Eye (tissue), 1 donor: ENCODE results near the gene FOXP1.
"Not testable (repeated sequence)": the region's sequence is repeated elsewhere in the genome, so short reads cannot be mapped to it uniquely, and the experiment has no call there.

Experiments used
- DNase-seq: peaks from one replicate; pipeline ENCODE4 v3.0.0-alpha.2; 2015

Gene FOXP1

DNA sequence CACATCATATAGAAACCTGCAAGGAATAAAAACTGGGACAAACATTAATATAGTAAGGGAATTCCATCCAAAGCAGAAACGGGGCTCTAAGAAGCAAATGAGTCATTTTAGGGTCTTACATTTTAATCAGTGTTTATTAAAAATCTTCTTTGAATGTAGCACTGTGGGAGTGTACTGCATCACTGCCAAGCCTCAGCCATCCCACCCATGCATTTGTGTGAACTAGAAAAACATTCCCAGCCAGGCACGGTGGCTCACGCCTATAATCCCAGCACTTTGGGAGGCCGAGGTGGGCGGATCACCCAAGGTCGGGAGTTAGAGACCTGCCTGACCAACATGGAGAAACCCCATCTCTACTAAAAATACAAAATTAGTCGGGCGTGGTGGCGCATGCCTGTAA, 57.1 kb downstream of the FOXP1 start:
- DNase-seq: not testable (repeated sequence)

DNA sequence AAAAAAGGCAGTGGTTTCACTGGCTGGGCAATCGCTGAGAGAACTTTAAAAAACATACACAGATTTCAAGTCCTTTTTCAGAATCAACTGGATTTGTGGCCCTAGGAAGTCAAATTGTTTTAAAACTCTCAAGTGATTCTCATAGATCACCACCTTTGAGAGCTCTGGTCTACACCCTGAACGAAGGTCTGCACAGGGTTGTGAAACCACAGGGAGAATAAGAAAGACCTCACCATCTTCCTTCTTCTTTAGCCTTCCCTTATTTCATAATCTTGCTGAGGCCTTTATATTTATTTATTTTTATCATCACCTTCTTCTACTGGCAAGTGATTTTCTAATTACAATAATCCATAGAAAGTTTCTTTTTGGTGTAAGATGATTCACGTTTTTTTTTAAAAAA, 58.1 kb downstream of the FOXP1 start:
- DNase-seq: no peak

DNA sequence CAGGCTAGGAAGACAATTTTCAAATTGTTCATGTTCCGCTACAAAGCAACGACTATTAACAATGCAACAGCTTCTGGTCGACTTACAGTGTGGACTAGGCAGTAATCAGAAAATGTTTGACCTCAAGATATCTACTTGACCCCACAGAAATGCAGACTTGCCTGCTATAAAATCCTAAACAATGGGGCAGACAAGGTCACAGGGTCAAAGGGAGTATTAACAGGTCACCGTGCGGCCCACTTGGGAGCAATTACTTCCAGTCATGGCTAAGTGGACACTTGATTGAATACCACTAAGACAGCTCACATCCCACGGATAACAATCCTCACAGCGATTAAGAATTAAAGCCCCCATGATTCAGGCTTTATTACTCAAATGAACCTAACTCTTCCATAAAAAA, 58.9 kb downstream of the FOXP1 start:
- peak; percentile 91 for DNase-seq

DNA sequence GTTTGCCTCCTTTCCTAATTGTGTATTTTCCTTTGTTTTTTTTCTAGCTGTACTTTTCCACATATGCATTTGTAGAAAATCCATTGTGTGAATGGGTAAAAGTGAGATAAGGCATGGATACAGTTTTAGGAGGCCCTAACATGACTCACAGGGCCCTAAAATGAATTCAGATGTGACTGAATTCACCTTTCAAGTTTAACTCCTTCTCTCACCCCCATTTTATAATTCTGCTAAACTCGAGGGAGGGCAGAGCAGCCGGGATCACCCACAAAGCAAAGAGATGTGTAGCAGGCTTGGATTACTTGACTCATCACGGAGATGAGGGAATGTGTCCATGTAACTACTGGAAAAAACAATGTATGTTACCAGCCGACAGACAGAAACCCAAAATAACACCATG, 59.9 kb downstream of the FOXP1 start:
- no peak for DNase-seq

DNA sequence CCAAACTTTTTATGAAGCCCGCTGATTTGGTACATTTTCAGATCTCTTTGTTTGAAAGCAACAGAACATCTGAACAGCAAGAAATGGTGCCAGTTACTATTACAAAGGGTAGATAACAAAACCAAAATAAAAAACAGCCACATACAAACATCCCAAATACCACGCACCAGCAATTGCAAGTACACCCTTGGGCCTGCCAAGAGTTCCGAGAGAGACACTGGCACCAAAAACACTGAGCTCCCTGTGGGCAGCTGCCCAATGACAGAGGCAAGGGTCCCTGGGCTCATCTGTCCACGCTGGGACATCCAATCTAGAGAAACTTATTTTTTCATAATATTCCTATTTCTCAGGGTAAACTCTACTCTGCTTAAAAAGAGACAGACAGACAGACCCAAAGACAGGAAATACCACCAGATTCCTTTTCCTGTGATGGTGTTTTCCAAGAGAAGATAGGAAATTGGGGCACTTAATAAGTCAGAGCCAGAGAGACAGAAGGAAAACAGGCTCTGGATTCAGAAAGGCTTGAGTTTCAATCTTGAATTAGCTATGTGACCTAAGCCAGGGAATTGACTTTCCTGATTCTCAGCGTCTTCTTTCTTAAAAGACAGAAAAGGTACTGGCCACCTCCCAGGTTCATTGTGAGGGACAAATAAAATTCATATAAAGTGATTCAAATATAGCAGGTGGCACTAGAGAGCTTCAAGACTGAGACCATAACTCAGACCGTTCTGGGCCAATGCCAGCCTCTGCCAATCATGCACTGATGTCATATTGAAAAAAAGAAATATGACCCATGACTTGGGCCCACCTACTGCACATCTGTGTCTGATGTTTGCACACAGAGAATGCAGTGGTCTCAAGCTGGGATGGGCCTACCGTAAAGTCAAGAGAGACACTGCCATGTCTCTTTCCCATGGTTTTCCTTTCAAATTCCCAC, 61.3 kb downstream of the FOXP1 start:
- DNase-seq: no peak

DNA sequence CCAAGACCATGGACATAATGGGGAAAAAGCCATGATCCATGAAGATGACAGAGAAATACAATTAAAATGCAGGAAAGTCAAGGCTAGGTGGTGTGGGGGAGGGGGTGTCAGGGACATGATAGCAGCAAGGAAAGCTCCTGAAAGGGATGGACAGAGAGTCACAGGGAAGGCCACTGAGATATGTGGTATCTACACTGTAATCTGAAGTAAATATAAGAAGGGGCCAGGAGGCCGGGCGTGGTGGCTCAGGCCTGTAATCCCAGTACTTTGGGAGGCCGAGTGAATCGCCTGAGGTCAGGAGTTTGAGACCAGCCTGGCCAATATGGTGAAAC, 62.5 kb downstream of the FOXP1 start:
- DNase-seq: no peak

DNA sequence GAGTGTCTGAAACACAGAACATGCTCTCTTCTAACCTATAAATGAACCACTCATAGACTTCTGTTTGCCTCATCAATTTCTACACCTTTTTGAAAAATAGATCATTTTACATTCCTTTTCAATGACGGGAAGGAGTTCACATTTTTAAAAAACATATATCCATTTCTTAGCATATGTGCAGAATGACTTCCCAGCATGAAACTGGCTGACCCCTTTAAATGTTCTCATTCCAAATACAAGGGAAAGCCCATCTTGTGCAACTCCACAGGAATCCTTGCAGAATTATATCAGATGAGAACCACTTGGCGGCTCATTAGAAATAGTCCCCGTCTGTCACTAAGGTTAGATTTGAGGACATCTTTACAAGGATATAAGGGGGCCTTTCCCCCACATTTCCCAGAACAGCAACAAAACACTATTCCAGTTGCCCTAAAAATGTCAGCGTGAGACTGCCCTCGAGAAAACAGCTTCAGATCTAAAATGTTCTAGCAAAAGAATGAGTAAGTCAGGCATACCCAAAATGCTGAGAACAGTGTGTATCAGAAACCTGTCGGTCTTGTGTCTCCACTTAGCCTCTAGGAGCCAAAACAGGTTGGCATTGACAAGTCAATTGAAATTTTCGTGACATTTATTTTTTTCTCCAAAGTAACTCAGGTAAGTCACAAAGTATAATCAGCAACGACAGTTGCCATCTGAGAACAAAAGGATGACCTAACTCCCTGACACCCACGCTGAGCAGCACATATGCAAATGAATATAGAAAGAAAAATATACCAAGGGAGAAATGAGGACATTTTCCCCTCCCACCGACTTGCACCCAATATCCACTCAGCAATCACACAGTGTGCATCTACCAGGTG, 63.1 kb downstream of the FOXP1 start:
- DNase-seq: no peak

DNA sequence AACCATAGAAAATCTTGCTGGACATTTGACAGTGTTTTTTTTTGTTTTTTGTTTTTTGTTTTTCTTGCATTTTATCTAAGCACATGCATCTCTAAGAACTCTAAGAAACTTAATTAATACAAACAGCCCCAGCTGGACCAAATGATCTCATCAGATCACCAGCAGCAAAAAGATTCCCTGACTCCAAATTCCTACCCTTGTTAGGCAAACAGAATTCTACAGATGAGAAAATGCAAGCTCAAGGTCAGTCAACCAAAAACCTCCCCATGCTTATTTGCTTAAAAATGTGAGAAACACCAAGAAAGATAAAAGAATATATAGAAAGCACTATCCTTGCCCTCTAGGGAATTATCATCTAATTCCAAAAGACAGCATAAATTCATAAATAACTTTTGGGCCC, 65.4 kb downstream of the FOXP1 start:
- DNase-seq: no peak

DNA sequence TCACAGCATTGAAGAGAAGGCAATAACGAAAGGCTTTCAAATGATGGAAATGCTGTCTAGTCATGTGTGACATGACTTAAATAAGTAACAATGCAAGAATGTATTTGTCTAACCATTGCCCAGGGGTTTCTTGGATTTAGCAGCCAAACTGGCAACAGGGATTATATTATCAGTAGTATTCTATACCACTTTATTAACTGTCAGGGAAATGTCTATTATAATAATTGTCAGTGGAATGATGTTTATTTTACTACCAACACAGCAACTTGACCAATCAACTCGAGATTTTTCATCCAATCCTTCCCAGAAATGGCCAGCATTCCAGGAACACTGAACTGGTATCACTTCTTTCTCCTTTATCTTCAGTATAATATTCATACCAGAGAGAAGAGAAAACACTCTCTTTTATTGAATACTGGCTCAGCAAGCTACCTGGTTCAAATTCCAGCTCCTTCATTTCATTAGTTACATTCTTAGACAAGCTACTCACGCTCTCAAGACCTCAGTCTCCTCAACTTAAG, 66.2 kb downstream of the FOXP1 start:
- no peak for DNase-seq

DNA sequence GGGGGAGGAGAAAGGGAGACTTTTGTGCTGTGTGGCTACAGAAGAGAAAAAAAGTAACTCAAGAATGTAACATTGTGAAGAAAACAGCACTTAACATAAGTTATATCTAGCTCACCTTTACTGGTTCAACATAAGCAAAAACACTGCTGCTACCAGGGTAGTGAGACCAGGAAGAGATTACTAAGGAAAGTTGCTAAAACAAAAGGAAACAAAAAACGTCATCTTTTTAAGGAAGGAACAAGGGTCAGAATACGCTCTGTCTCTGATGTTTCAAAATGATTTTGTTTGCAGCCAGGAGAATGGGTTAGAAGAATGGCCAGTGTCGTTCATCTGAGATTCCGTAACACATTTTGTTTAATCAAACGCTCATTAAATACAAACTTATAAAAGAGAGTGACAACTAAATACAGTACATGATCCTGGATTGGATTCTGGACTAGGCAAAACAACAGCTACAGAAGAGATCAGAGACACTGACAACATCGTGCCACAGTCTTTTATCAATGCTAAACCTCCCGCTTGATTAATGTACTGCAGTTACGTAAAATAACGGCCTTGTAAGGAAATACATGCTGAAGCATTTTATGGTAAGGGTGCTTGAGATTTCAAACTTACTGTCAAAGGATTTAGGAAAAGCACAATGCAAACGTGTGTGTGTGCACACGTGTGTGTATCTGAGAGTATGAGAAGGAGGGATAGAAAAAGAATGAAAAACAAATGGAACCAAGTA, 67.7 kb downstream of the FOXP1 start:
- DNase-seq: no peak

DNA sequence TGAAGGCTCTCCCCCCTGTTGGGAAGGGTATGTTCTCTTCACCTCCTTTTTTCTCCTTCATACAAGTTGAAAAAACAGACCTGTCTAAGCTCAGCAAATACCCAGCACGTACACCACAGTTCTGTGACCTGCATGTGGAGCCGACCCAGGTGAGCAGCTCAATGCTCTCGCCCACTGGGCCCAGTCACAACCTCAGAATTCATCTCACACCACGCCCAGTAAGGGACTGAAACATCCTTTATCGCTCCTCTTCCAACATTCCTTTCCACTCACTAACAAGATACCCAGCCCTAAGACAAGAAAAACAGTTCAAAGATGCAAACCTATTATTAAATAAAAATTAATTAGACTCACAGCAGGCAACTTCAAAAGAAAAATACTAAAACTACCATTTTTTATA, 68.9 kb downstream of the FOXP1 start:
- no peak for DNase-seq

DNA sequence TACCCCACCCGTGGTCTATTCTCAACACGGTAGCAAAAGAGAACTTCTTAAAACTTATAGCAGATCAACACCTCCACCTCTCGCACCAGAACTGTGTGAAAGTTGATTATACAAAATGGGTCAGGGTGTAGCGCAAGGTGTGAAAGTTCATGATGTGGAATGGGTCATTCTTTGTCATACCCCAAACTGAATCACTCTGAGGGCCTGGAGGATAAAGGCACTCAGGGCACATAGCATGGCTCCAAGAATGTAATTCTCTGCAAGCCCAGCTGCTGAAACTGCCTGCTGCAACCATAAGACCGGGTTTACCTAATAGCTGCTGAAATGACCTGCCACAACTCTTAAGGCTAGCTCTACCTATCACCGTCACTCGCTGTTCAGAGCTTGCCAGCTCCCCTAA, 70.0 kb downstream of the FOXP1 start:
- DNase-seq: no peak

DNA sequence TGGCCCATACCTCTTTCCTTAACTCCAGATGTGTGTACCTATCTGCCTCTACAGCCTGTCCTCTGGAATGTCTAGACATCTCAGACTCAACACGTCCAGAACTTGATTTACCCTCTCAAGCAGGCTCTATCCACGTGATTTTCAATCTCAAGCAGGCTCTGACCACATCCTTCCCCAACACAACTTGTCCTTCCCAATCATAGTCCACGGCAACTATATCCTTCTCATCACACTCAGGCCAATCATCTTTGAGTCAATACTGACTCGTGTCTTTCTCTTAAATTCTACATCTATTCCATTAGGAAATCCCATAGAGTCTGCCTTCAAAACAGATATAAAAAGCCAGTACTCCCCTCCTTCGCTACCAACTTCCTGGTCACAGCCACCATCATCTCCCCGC, 70.4 kb downstream of the FOXP1 start:
- DNase-seq: no peak

DNA sequence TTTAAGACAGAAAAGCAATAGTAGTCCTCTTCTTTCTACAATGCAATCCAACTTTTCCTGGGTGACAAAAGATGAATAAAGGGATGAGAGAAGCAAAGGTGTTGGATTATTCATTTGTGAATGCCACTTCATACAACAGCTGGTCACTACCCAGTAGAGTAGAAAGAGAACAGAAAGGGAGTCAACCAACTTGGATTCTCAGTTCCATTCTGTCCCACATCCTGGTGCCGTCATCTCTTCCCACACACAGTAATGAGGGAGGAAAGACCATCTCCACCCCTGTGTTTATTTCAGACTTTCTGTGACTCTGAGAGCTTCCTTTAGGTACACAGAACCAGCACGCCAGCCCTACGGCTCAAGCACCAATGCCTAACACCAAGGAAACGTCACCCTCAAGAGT, 71.0 kb downstream of the FOXP1 start:
- no peak for DNase-seq

DNA sequence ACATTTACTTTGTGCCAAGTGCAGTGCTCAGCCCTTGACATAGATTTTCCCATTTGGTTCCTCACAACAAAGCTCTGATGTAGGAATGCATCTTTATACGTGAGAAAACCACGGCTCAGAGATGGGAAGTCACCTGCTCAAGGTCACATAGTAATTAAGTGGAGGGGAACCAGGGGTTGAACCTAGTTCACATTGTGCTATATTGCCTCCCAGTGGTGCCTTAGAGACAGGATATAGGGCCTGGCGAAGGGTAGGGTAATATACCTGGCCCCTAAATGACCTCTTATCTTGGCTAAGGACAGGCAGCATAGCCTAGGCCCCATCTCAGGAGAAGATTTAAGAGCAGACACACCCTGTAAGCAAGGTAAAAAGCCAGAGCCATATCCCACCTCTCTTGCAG, 71.5 kb downstream of the FOXP1 start:
- DNase-seq: no peak

DNA sequence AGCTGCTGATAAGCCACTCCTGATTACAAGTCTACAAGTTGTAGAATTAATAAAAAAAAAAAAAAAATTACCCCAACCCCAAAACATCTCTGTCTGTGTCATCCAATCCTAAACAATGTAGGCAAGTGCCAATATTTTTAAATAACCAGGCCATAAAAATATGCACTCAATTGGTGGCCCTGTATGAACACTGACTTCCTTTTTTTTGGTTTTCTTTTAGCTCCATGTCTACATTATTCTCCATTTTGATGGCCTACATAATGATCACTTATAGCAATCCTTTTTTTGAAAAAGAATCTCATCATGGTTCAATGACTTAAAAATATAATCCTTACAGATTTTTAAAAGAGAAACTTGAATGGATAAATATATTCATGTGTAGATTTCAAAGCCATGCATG, 72.1 kb downstream of the FOXP1 start:
- DNase-seq: no peak

DNA sequence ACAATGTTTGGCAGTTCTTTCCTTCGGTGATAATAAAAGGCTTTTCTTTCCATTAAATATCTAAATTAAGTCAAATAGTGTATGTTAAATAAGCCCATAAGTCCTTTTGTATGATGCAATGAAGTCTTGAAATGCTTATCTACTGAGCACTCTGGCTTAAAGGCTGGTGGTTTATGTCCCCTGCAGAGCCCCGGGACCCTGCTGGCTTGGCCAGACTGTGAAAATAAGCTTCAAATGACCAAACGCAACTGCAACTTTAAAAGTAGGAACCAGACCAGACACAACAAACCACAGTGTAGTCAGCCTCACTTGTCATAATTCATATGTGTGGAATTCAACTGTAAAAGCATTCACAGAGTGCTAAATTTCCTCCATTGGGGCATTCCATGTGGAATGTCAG, 72.5 kb downstream of the FOXP1 start:
- peak; percentile 46 for DNase-seq

DNA sequence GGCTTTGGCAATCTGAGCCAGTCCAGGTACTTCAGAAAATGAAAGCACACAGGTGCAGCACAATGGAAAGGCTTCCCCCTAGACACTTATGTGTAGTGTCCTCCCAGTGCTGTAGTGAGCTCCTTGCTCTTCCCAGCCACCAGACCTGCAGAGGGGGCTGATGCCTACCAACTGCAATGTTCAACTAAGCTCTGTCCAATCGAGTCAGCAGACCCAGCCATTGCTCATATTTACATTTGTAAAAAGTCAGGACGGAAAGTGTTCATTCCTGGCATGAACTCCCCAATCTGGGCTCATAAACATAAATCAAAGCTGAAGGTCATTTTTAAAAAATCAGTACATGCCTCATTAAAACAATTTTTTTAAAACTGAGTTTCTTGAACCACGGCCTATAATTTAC, 73.0 kb downstream of the FOXP1 start:
- no peak for DNase-seq

DNA sequence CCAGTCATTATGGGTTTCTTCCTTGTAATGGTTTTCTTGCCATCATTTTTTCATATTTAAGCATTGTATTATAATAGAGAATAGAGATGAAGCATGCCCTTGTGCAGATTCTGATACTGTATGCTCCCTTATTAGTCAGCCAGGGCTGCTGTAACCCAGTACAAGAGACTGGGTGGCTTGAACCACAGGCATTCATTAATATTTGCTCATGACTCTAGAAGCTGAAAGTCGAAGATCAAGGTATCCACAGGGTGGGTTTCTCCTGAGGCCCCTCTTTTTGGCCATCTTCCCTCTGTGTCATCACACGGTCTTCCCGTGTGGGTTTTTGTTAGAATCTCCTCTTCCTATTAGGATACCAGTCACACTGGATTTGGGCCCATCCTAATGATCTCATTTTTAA, 74.5 kb downstream of the FOXP1 start:
- no peak for DNase-seq

DNA sequence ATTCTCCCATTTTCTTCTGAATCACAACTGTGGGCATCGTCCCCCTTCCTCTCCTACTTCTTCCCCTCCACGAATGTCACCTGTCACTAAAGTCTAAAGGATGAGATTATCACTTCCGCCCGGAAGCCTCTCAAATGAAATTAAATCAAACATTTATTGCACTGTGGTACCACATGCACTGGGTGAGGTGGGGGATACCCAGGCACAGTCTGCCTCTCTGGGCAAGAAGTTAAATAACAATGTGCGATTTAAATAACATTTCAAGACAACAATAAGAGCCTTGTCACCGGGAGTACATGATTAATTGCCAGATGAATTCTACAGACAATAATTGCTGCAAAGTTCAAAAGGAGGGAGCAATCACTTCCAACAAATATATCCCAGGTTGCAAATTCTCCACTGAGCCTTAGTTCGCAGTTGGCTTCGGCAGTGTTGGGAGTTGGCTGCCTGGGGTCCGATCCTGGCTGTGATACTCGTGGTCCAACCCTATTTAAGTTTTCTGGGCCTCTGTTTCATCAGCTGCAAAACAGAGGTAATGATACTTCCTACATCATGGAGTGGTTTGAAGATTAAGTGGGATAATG, 77.7 kb downstream of the FOXP1 start:
- DNase-seq: no peak

DNA sequence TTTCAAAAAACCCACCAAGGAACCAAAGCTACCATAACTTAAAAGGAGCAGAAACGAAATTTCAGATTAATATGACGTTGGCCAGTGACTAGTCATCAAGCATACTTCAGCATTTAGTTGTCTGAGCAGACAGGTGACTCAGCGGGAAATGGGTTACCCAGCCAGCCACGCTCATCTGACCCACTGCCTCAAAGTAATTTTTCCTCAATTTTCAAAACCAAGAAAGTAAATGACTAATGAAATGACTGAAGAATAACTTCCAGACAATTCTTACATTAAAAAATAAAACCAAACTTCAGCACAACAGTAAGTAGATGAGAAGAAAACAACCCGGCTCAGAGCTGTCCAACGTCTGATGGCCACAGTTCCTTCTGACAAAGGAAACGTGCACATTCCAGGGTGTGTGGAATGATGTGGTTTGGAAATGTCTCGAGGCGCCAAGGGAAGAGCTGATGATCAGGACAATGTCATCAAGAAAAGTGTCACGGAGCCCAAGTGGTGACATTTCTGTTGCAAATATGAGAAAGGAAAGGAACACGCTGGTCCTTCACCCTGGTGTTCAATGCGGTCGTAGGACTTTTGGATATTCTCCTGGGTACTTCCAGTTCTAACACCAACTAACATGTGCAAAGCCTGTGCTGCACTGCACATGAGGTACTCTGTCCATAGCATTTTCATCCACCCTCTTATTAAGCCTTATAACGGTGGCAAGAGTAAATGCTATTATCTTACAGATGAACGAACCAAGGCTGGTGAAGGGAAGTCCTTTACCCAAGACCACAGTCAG, 79.1 kb downstream of the FOXP1 start:
- no peak for DNase-seq
